Cardiac muscle cell (in vitro differentiated cells and primary cell): ENCODE data around the gene BUD31. TPM values are rescaled to one million over a fixed set of nuclear protein-coding genes. Genes with fewer than 3 reads are reported as not detected.

Source experiments
- DNase-seq, 2 donors: peaks; one replicate each; pipeline versions ENCODE4 v3.0.0 to v3.0.0-alpha.2; 2010 to 2017; ENCODE audit warnings: low read depth in 1 of 2, low spot score in 1 of 2
- H3K27ac ChIP-seq: fragments of 200-600 bp; sonication (generic); 2 replicates; pipeline ENCODE4 v1.5.1; 2016
- H3K27me3 ChIP-seq: fragments of 200-600 bp; sonication (generic); 2 replicates; pipeline ENCODE4 v1.6.0; 2016; ENCODE audit warnings: control low read depth
- H3K36me3 ChIP-seq: fragments of 200-600 bp; sonication (generic); 2 replicates; pipeline ENCODE4 v1.5.1; 2016; ENCODE audit warnings: control low read depth
- H3K4me1 ChIP-seq: fragments of 200-600 bp; sonication (generic); 2 replicates; pipeline ENCODE4 v1.8.1; 2017; ENCODE audit warnings: low read depth, mild to moderate bottlenecking, mixed run types
- H3K4me3 ChIP-seq: fragments of 200-600 bp; sonication (generic); 2 replicates; pipeline ENCODE4 v1.5.1; 2016; ENCODE audit warnings: mild to moderate bottlenecking
- H3K9me3 ChIP-seq: fragments of 200-600 bp; sonication (generic); 2 replicates; pipeline ENCODE4 v1.5.1; 2017; ENCODE audit warnings: low read depth, mild to moderate bottlenecking, control low read depth
- polyA plus RNA-seq: library from polyadenylated mRNA; unstranded; fragments of >200 nt; fragmentation: Nextera tagmentation; extraction: Ambion mirVana; gene quantifications from 2 replicates; pipeline ENCODE4 v1.2.1, GENCODE V29; 2016
- total RNA-seq: library from RNA; depleted of rRNA; stranded (reverse); fragments of >200 nt; gene quantifications from 2 replicates; pipeline ENCODE4 v1.2.3, GENCODE V29; 2016
- TF ChIP-seq, protein P1 (sequence below): IDR thresholded peaks from 2 replicates; pipeline ENCODE4 v1.5.1; 2012; ENCODE audit warnings: low read depth, mild to moderate bottlenecking, low read length

The BUD31 gene
- total and polyA plus RNA-seq, 2 experiments from 2014 or later: 66.9 to 193 TPM

- peaks cover 46% of the 10 kb centered on the region for H3K36me3 ChIP-seq
Observed at GRCh38 chr7:99418260-99418659, 9.5 kb downstream of the BUD31 start.

DNA sequence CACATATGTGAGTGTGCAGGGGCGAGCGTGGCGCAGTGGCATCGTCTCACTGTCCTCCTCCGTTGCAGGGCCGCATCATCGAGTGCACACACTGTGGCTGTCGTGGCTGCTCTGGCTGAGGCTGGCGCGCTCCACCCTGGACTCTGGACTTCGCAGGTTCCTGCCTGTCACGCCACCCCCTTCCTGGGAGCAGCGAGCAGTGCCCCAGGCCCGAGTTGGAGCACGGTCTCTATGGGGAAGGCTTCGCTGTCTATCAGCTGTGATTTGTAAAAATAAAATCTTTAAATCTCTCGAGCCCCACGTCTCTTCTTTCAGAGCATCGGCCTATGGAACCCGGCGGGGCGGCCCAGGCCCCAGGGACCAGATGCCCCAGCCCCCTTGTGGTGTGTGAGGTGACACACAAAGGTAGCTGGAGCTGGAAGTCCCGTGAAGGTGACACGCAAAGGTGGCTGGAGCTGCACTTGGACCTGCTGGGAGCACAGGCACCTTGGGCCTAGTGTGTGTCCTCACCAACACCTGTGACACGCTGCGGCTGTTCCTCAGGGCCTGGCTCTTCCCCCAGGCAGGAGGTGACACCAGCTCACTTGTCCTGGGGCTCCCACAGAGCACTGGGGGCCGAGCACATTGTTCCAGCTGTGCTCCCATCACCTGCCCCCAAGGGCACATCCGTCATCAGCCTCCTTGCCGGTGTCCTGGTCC lies 10.7 kb downstream of the BUD31 start:
- Histone ChIP-seq H3K4me1 (no peaks in the 10 kb centered on the region), H3K9me3 (no peaks in the 10 kb centered on the region), H3K27ac (no peak overlapping the region), H3K36me3 (peaks cover 46% of the 10 kb centered on the region), H3K4me3 (no peak overlapping the region), H3K27me3 (no peaks in the 10 kb centered on the region)
- no peak for DNase-seq
- TF ChIP-seq, protein P1, sequence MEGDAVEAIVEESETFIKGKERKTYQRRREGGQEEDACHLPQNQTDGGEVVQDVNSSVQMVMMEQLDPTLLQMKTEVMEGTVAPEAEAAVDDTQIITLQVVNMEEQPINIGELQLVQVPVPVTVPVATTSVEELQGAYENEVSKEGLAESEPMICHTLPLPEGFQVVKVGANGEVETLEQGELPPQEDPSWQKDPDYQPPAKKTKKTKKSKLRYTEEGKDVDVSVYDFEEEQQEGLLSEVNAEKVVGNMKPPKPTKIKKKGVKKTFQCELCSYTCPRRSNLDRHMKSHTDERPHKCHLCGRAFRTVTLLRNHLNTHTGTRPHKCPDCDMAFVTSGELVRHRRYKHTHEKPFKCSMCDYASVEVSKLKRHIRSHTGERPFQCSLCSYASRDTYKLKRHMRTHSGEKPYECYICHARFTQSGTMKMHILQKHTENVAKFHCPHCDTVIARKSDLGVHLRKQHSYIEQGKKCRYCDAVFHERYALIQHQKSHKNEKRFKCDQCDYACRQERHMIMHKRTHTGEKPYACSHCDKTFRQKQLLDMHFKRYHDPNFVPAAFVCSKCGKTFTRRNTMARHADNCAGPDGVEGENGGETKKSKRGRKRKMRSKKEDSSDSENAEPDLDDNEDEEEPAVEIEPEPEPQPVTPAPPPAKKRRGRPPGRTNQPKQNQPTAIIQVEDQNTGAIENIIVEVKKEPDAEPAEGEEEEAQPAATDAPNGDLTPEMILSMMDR: no peak

More at GRCh38 chr7:99418260-99418659, 9.5 kb downstream of the BUD31 start:
- Histone ChIP-seq H3K27ac (no peak overlapping the region), H3K9me3 (no peaks in the 10 kb centered on the region), H3K4me3 (no peak overlapping the region), H3K4me1 (no peaks in the 10 kb centered on the region), H3K27me3 (no peaks in the 10 kb centered on the region)
- DNase-seq: no peak
- TF ChIP-seq, protein P1: no peak

GRCh38 chr7:99420213-99420612 lies 11.4 kb downstream of the BUD31 start:
- H3K9me3 ChIP-seq: no peaks in the 10 kb centered on the region
- peaks cover 48% of the 10 kb centered on the region for H3K36me3 ChIP-seq
- TF ChIP-seq, protein P1: no peak
- no peak for DNase-seq
- no peaks in the 10 kb centered on the region for H3K4me1 ChIP-seq
- no peaks in the 10 kb centered on the region for H3K27me3 ChIP-seq
- no peak overlapping the region for H3K4me3 ChIP-seq
- H3K27ac ChIP-seq: no peak overlapping the region

DNA sequence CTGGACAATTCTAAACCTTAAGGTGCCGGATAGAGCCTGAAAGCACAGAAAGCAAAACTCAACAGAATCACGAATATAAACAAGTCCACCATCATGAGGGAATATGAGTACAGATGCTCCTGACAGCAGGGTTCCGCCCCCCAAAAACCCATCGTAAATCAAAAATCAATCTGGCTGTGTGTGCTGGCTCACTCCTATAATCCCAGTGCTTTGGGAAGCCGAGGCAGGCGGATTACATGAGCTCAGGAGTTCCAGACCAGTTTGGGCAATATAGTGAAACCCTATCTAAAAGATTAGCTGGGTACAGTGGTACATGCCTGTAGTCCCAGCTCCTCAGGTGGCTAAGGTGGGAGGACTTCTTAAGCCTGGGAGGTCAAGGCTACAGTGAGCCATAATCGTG lies 12.2 kb downstream of the BUD31 start:
- H3K27me3 ChIP-seq: no peaks in the 10 kb centered on the region
- H3K4me3 ChIP-seq: no peak overlapping the region
- no peaks in the 10 kb centered on the region for H3K9me3 ChIP-seq
- peaks cover 47% of the 10 kb centered on the region for H3K36me3 ChIP-seq
- DNase-seq: no peak
- no peak overlapping the region for H3K27ac ChIP-seq
- H3K4me1 ChIP-seq: no peaks in the 10 kb centered on the region
- TF ChIP-seq, protein P1: no peak

GRCh38 chr7:99422186-99422585 lies 13.4 kb downstream of the BUD31 start:
- no peaks in the 10 kb centered on the region for H3K27me3 ChIP-seq
- DNase-seq: no peak
- H3K9me3 ChIP-seq: no peaks in the 10 kb centered on the region
- peaks cover 36% of the 10 kb centered on the region for H3K36me3 ChIP-seq
- H3K27ac ChIP-seq: no peak overlapping the region
- no peaks in the 10 kb centered on the region for H3K4me1 ChIP-seq
- no peak overlapping the region for H3K4me3 ChIP-seq
- TF ChIP-seq, protein P1: no peak
